Activated CD4-positive, CD25-positive, alpha-beta regulatory T cell treated with anti-CD3 and anti-CD28 coated beads, Interleukin-2, amount 50 U/mL, for 16 hours (primary cell): ENCODE measurements around the gene DDIT3.

Source experiments
- DNase-seq: peaks from one replicate; pipeline ENCODE4 v3.0.0-alpha.2; 2020; ENCODE audit warnings: low read depth, low spot score

Gene DDIT3

DNA sequence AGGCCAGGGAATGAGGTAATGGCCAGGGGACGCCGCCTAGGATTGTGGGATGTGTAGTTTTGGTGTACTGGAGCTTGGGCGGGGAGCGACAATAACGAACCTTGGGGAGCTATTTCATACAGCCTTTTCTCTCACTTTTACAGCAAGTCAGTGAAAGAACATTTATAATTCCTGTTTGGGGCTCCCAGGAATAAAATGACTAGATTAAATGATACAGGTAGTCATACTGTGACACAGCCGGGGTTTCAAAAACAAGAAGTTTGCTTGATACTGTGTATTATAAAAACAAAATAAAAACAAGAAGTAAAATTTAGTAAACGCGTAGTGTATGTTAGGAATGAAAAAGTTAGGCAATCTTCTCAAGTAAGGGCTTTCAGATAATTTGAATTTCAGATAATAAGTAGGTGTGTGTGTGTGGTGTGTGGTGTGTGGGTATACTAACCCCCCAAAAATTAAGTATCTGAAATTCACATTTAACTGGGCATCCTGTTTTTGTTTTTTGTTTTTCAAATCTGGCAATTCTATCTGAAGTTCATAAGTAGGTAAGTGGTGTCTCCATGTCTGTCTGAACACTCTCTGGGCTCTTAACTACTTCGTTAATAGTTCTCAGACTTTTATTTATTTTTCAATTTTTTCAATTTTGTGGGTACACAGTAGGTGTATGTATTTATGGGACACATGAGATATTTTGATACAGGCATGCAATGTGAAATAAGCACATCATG lies 27.1 kb upstream of the DDIT3 start:
- DNase-seq, result no peak

DNA sequence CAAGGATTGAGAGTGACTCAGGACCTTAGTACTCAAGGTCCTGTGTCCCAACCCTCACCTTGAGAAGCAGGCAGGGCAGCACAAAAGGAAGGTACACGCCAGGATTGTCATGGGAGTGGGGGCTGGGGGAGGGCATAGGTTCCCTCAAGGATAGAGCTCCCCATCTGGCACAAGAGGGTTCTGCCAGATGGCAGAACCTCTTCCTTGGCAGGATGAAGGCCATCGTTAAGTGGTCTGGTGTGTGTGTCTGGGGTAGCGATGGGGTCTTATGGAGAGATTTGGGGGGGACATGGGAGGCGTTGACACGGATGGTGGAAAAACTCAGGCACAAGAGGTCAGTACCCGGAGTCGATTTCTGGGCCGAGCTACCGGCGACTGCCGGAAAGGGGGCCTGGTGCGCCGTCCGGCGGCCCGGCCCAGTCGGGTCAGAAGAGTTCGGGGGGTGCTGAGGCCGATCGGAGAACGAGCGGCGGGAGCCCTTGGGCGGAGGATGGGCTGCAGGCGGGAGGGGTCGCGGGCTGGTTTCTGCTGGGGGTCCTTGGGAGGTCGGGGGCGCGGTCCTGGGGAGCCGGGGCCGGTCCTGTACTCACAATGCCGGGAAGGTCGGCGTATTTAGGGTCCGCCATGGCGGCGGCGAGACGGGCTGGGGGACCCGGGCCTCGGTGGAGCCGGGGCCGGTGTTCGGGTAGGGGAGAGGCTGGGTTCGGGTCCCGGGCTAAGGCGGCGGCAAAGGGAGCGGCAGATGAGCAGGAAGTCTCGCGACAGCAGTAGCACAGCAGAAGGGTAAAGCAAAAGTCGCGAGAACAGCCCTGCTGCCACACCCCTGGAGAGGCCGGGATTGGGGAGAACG lies 26.3 kb upstream of the DDIT3 start, which contains the start of gene DCTN2:
DCTN2 (minus strand) TSS at position 755 of the 850 bp plus-strand sequence; CDS start at position 626, 129 bp downstream.
- DNase-seq, result peak; percentile 83

DNA sequence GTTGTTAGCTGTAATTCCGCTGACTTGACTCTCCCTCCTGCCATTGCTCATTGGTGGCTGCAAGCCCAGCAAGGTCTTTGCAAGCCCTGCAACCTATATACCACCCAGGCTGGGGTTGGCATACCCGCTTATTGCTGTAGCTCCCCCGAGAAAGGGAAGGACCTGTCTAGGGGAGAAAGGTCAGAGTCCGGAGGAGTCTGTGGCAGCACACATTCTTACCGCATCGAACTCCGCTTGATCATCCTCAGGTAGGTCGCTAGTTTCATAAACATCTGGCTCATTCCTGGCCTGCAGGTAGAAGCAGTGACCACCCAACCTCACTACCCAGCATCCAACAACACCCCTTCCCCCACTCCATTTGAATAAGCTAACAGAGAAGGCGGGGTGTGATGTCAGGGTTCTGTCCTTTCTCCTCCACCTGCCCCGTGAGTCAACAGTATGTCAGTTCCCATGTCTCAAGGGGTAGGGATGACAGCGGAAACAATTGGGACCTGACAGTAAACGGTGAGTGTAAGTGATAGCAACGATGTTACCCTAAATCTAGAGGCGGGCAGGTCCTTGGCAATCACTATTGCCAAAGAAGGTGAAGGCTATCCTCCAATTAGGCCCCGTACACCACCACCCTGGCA lies 25.6 kb upstream of the DDIT3 start:
- no peak for DNase-seq

DNA sequence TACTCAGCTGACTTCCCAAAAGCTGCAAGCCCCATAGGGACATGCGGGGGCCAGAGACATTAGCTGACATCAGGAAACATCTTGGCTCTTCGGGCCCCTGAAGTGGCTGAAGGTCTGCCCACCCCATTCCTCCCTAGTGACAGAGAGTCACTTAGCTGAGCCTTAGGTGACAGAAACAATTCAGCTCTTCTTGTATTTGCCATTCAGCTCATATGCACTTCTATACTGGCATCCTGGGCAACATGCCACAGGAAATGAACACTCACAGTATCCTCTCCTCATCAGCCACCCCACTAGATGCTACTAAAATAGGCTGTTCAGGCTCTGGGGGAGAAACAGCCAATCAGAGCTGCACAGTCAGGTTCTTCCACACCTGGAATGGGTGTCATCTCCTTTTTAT lies 23.3 kb upstream of the DDIT3 start:
- DNase-seq, result no peak

DNA sequence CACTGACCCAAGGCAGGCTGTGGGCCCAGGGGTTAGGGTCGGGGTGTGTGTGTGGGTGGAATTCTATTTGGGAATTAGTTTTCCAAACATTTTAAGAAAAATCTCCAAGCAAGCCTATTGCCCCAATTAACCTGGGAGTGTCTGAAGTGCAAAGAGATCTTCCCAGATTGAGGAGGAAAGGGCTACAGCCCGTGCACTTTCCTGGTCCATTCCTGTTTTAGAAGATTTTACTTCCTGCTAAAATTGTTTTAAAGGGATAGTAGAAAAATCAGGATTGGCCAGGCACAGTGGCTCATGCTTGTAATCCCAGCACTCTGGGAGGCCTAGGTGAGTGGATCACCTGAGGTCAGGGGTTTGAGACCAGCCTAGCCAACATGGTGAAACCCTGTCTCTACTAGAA lies 21.4 kb upstream of the DDIT3 start:
- DNase-seq, result no peak

DNA sequence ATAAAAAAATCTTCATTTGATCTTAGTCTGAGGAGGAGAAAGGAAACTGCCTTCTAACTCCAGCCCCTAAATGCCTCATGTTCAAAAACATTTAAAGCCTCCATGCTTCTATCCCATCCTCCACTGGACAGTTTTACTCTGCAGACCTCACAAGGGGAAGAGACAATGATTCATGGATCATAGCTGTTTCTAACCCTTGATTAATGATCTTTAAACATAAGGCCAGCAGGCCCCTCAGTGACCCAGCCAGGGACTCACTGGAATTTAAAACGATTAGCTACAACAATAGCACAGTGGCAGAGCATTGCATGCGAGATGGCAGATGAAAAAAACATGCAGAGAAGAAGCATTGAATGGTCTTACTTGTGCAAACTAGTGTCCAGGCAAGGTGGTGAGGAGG lies 20.7 kb upstream of the DDIT3 start:
- DNase-seq, result no peak

DNA sequence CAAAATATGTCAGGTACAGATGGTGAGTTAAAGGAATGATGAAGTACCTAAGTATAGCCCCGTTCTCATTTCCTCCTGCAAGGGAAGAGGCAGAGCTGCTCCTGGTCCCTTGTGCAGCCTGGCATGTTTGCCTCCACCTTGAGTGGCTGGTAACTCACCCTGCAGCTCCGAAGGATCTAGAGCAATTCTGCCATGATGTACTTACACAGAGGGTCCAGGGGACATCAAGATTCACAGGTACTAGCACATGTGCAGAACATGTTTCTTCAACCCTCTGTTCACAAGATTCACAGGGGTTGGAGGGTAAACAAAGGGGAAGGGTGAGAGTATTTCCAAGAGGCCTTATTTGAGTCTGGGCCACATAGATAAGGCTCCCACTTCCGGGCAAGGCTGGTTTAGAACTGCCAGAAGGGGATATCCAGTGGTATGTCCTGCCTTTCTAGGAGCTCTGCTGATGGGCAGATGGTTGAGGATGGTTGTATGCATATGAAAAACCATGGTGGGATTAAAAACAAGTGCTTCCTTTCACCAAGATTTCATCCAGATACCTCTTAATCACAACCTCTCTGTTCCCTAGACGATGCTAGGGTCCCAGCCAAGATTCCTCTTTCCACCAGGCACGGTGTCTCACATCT lies 18.9 kb upstream of the DDIT3 start:
- DNase-seq, result no peak

DNA sequence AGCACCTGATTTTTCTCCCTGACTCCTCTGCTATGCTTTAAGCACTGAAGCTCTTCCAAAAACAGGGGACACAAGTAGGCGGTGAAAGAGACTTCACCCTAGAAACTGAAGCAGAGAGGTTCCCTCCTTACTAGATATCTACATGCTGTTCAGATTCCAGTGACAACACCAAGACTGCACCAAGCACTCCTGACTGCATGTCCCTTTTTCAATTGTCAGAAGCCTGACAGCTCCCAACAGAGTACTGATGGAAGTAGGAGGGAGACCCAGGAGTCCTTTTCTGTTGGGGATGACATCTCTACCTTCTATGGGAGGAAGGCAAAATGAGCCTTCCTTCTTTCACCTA lies 16.3 kb upstream of the DDIT3 start:
- DNase-seq, result no peak

DNA sequence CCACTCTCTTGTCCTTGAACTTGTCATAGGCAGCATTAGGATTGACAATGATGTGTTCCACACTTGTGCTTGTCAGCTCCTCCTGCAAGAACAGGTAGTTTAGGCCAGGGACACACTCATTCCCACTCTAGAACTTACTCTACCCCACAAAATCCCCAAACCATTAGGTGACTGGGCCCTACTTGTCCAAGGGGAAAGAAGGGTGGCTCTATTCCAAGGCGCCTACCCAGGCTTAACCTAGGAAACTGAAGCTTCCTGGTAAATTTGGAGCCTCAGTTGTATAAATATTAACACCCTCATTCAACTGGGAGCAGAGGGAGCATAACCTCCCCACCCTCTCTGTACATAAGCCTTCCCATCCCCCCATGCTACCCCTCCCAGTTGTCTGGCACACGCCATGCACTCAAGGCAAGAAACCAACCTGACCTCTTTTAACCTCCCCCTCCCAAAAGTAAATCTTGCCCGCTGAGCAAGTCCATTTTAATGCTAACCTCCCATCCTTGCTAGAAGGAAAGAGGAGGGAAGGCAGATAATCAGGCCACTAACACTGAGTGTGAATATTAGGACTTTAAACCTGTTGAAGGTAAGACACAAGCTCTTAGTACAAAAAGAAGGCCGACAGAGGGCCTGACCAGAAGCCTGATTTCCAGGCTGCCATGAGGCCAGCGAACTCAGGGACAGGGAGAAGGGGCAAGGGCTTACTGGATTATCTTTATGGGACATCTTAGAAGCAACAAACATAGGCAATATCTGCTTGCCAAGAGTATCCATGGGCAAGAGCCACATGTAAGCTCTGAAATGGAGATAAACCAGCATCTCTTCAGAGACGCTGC lies 15.7 kb upstream of the DDIT3 start:
- no peak for DNase-seq

DNA sequence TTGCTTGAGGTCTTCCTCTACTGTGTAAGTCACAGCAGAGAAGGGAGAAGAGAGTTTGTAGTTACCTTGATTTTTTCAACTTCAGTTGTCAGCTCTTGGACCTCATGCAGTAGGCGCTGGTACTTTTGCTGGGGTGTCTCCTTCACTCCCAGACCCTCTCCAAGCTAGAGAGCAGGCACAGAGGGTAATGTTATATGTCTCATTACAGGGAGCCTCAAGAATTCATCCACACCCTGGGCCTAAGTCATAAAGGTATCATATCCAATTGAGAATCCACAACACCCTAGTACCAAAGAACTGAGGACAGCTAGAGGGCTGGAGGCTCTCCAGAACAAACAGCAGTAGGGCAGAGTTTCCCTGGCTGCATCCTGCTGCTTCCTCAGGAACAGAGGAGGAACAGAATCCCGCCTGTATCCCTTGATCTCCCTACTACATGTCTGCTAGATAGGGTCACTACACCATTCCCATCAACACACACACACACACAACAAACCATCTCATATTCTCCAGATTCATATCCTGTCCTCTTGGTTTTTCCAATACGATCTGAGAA lies 14.8 kb upstream of the DDIT3 start:
- no peak for DNase-seq

DNA sequence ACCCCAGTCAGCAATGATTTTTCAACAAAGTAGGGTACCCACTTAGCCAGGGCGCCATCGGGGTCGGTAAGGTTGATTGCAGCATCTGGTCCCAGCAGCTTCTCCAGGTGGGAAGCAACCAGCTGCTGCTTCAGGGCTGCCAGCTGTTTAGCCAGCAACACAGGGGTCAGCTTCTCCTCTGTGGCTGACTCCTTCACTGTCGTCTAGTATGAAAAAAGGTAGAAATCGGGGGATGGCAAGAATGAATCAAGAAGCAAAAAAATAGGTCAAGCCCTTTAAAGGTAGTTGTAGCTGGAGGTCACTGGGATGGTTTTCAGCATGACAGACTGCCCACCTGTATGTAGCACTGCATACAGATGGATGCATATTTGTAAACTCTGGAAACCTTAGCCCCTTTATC lies 13.9 kb upstream of the DDIT3 start:
- no peak for DNase-seq

DNA sequence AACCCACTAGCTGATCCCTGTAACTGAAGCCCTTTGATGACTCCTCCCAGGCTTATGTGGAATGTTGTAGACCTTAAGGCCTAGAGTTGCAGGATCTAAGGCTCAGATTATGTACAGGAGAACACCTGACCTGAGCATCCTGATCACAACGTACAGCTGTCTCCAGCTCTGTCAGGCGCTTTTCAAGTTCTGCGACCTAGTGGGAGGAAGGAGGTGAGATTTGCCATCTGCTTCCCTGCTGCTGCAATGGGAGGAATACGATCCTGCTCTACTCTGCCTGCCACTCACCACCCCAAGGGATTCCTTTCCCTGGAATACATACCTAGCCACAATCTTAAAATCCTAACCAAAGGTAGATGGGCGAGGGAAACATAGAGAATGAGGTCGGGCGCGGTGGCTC lies 12.8 kb upstream of the DDIT3 start:
- DNase-seq, result no peak

DNA sequence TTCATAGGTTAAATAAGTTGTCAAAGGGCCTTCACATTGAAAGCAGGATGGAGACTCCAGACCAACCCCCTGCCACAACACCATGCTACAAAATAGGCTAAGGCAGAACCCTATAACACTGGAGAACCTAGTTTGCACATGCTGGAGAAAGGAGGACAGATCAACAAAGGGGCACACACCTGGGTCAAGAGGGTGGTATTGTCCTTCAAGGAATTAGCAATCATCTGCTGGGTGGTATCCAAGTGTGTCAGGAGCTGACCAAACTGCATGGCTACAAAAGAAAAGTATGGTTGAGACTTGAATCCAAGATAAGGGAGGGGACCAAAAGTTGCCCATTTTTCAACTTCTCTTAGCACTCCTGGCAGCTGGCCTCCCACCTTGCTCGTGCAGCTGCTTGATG lies 11.5 kb upstream of the DDIT3 start:
- no peak for DNase-seq

DNA sequence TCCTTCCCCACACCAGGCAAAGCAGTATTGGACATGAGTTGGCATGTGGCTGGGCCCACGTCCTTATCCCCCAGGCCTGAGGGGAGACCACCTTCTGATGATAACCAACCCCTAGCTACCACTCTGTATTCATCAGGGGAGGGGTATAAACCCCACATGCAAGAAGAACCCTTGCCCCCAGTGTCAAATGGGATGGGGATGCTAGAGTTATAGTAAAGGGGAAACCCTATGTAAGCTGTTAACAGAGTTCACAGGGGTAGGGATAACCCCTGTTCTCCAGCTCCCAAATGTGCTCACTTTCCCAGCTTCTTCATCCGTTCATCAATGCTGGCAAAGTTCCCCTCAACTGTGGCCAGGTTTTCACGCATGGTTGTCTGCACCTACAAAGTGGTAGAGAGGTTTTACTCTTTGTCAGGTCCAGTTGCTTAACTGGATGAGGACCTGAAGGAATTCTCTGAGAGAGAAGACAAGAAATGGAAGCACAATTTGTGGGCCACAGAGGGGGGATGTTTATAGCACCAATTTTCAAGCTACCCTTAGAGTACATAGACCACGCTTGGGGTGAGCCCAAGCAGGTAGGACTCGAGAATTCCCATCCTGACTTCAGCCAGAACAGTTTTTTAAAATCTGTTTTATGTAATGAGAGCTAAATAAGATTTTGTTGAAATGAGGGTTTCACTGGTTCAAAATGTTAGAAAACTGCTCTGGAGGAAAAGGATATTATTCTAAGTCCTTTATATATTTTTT lies 10.3 kb upstream of the DDIT3 start:
- DNase-seq, result no peak

DNA sequence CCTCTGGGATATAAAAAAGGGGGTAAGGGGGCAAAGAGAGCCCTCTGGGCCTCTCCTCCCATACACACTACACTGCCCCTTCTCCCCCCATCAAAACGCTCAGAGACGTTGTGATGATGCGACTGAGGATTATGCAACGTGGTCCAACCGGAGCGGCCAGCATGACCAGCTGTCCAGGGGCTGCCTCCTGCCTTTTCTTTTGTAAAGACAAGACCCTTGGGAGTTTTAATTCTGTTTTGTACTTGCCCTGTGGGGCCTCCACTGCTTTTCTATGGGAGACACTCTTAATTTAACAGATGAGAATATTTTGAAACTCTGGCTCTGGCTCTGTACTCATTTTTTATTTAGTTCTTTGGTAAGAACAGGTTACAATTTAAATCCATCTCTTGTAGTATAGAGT lies 9.5 kb upstream of the DDIT3 start:
- no peak for DNase-seq

DNA sequence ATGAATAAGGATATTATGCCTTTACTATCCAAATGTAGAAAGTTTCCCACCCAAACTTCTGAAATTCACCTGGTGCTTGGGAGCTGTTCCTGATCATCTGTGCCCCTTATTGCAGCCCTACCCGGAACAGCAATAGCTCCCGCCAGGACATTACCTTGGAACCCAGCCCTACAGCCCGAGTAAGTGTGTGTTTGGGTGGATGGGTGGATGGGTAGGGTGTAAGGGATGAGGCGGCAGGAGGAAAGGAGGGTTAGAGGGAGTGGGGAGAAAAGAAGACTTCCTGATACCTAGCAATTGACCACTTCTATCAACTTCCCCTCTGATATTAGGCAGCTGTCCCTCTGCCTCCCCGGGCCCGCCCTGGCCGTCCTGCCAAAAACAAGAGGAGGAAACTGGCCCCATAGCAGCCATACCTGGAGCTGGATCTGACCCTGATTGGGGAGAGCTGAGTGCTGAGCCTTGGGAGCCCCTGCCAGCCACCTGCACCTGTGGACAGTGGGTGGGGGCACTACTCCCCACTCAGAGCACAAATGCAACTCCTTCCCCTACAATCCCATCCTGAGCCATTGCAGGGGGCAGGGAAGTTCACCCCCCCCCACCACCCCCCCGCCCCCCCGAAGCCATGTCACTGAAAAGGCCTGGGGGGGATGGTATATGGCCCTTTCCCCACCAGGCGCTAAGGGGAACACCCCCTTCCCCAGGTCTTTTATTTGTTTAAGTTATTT lies 8.7 kb upstream of the DDIT3 start:
- no peak for DNase-seq

DNA sequence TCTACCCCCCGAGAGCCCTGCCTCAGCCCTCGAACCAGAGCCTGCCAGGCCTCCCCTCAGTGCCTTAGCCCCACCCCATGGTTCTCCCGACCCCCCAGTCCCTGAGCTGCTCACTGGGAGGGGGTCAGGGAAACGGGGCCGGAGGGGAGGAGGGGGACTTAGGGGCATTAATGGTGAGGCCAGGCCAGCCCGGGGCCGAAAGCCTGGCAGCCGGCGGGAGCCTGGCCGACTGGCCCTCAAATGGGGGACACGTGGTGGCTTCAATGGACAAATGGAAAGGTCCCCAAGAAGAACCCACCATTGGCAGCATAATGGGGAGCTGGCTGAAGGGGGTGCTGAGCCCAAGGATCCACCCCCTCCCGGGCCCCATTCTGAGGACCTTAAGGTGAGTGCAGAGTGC lies 7.9 kb upstream of the DDIT3 start:
- DNase-seq, result no peak

DNA sequence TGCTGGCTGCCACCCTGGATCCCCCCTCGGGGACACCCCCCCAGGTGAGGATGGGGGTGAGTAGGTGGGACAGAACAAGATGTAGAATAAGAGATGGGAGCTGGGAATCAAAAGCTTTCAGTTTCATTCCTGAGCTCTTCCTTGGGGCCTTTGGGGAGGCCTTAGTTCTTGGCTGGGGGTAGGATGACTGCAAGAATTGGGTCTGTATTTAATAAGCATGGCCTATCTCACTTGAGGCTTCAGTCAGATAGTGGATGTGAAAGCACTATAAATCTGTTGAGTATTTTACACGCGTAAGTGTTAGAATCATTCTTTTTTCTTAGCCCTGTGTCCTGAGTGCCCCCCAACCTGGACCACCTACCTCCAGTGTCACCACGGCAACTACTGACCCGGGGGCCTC lies 6.9 kb upstream of the DDIT3 start:
- DNase-seq, result no peak

DNA sequence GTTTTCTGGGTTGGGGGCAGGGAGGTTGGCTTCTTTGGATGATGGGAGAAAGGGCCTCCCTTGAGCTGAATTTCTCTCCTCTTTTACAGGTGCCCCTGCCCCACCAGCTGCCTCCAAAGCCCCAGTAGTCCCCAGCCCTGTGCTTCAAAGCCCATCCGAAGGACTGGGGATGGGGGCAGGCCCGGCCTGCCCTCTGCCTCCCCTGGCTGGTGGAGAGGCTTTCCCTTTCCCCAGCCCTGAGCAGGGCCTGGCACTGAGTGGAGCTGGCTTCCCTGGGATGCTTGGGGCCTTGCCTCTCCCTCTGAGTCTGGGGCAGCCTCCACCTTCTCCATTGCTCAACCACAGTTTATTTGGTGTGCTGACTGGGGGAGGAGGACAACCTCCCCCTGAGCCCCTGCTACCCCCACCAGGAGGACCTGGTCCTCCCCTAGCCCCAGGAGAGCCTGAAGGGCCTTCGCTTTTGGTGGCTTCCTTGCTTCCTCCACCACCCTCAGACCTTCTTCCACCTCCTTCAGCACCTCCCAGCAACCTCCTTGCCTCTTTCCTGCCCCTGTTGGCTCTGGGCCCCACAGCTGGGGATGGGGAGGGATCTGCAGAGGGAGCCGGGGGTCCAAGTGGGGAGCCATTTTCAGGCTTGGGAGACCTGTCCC lies 6.3 kb upstream of the DDIT3 start:
- no peak for DNase-seq
